Heart right ventricle (tissue), 16 donors: ENCODE data around the gene CD6. TPM values are rescaled to one million over a fixed set of nuclear protein-coding genes. Genes with fewer than 3 reads are reported as not detected.

Source experiments
- ATAC-seq, 8 donors: fragments of 200-7000 bp; cut with Tn5 transposase; one replicate each; pipeline ENCODE4 v1.9.1; 2020; ENCODE audit warnings: mild to moderate bottlenecking in 8 of 8, moderate library complexity in 8 of 8, moderate number of reproducible peaks in 1 of 8
- DNase-seq, 2 donors: peaks; one replicate each; pipeline ENCODE4 v3.0.0-alpha.2; 2020
- H3K27ac ChIP-seq, 10 donors: fragments of 200-600 bp; sonication (generic) in 2 of 10; one replicate each; pipeline versions ENCODE4 v1.5.0 to v1.8.0; 2020 to 2022; ENCODE audit warnings: mild to moderate bottlenecking in 3 of 10
- H3K27me3 ChIP-seq, 7 donors: fragments of 200-600 bp; one replicate each; pipeline ENCODE4 v1.8.0; 2021 to 2022; ENCODE audit warnings: mild to moderate bottlenecking in 2 of 7
- H3K36me3 ChIP-seq, 9 donors: fragments of 200-600 bp; sonication (generic) in 1 of 9; one replicate each; pipeline versions ENCODE4 v1.5.0 to v1.8.0; 2020 to 2022; ENCODE audit warnings: mild to moderate bottlenecking in 2 of 9
- H3K4me1 ChIP-seq, 9 donors: fragments of 200-600 bp; sonication (generic) in 1 of 9; one replicate each; pipeline versions ENCODE4 v1.5.0 to v1.8.0; 2020 to 2022; ENCODE audit warnings: mild to moderate bottlenecking in 4 of 9
- H3K4me3 ChIP-seq, 10 donors: fragments of 200-600 bp; sonication (generic) in 2 of 10; one replicate each; pipeline versions ENCODE4 v1.5.0 to v1.8.0; 2020 to 2022; ENCODE audit warnings: mild to moderate bottlenecking in 7 of 10, moderate library complexity in 2 of 10
- H3K9me3 ChIP-seq, 11 donors: fragments of 200-600 bp in 10 of 11; sonication (generic) in 2 of 11; one replicate each; pipeline versions ENCODE4 v1.5.0 to v1.8.0; 2013 to 2022; ENCODE audit warnings: mild to moderate bottlenecking in 2 of 11, control low read depth in 1 of 11, moderate library complexity in 1 of 11
- CTCF ChIP-seq, 9 donors: fragments of 200-600 bp; sonication (generic) in 2 of 9; IDR thresholded peaks; one replicate each; pipeline versions ENCODE4 v1.5.0 to v1.8.0; 2021 to 2022; ENCODE audit warnings: antibody characterized with exemption in 9 of 9, mild to moderate bottlenecking in 5 of 9, moderate library complexity in 1 of 9
- WGBS, 2 donors: extraction: QIAGEN DNeasy Blood & Tissue Kit; methylation state at CpG; one replicate each; pipeline ENCODE4 v1.1.7; 2013; ENCODE audit warnings: inconsistent platforms in 1 of 2; 5-methylcytosine and 5-hydroxymethylcytosine counted together
- intact Hi-C, 10 donors: fragments of 100-400 bp; cut with DNase I; formaldehyde crosslinking; loops; one replicate each; pipeline versions ENCODE4 v1.11.1 to v1.14.2; 2022
- polyA plus RNA-seq, 2 donors: library from polyadenylated mRNA; stranded (reverse); fragments of 200-250 nt; gene quantifications; one replicate each; pipeline ENCODE4 v1.2.3, GENCODE V29; 2013
- total RNA-seq, 10 donors: library from RNA; stranded (reverse); fragmentation: NEBNext Ultra II Directional in 3 of 10; extraction: Animal tissue kit (Norgen Biotek cat#: 25700) in 3 of 10; gene quantifications; one replicate each; pipeline versions ENCODE4 v1.2.1 to v1.2.4, GENCODE V29; 2021 to 2023
- donor health status: Arrhythmogenic right ventricular cardiomyopathy.
- donor health status: ischemic (EF 13 %, LVEDD 7.1; RV severe dilation, severe dysfunction).
- donor health status: healthy with polysubstance abuse.
- donor health status: DM: no; HTN: yes; CAD: no.
- donor health status: DM: no; HTN: no; CAD: no.
- donor health status: ischemic (EF 25% LVEDD 6.9; RV normal size, moderate dysfunction).
- donor health status: ischemic (EF 25% LVEDD 5.7; RV mildly dilated, moderate dysfunction).
- donor health status: healthy.
- donor health status: DM: yes; HTN: yes; CAD: no.
- donor health status: Ischemic cardiomyopathy.
- donor health status: ischemic (EF 35%, LVEDD 5.7; RV mildly dilated, moderate dysfunction).
- donor health status: nonischemic (EF 11% LVEDD 7.7; RV severe dilation, severe dysfunction).
- donor health status: DM: yes; HTN: yes; CAD: no.
- donor health status: PGD.
- donor health status: ischemic (EF 29% LVEDD 5.4; RV normal size, mild dysfunction).
- donor health status: nonischemic (EF 23%, LVEDD 6.1; RV moderate dilation, normal function).

CD6 gene
- total and polyA plus RNA-seq, 12 donors, result 0.07 to 4.5 (median 0.34) TPM; not detected in 1

- H3K4me1 ChIP-seq, result peaks cover 0 to 38% (median 21%) of the 10 kb centered on the region in 9 donors
- peaks cover 0 to 94% (median 7%) of the 10 kb centered on the region in 9 donors for H3K36me3 ChIP-seq
- no peak overlapping the region for H3K4me3 ChIP-seq
- 73 to 84% methylated on average over 4 of the region's 4 CpGs for WGBS, 2 donors
- TF ChIP-seq CTCF (IDR thresholded peaks at IDR 0.05), result no peak
- peak overlapping the region in 2 of 10 donors; percentile 23 to 41 for H3K27ac ChIP-seq
- no peaks in the 10 kb centered on the region for H3K9me3 ChIP-seq
- ATAC-seq, result no peak
- intact Hi-C loops, result no loop called here
- no peak for DNase-seq
- no peaks in the 10 kb centered on the region for H3K27me3 ChIP-seq
These were observed 29.3 kb upstream of the CD6 start for GRCh38 chr11:60942219-60942618.

- Histone ChIP-seq H3K27me3 (no peaks in the 10 kb centered on the region), H3K4me3 (no peak overlapping the region), H3K4me1 (peaks cover 0 to 41% (median 14%) of the 10 kb centered on the region in 9 donors), H3K36me3 (peaks cover 0 to 87% (median 7%) of the 10 kb centered on the region in 9 donors), H3K27ac (peak overlapping the region in 1 of 10 donors; percentile 41), H3K9me3 (no peaks in the 10 kb centered on the region)
- WGBS, 2 donors, result 55 to 66% methylated on average over 9 of the region's 9 CpGs
- no peak for TF ChIP-seq CTCF (IDR thresholded peaks at IDR 0.05)
- DNase-seq, result no peak
- intact Hi-C loops, result no loop called here
- ATAC-seq, result peak in 2 of 8 donors; percentile 19 to 27
These were observed 28.4 kb upstream of the CD6 start for GRCh38 chr11:60942970-60943565.

GRCh38 chr11:60944490-60945294, 26.8 kb upstream of the CD6 start:
- H3K4me1 ChIP-seq, result peaks cover 0 to 54% (median 26%) of the 10 kb centered on the region in 9 donors

More at GRCh38 chr11:60944490-60945294, 26.8 kb upstream of the CD6 start:
- DNase-seq, result no peak
- Histone ChIP-seq H3K27ac (no peak overlapping the region), H3K27me3 (no peaks in the 10 kb centered on the region), H3K4me3 (no peak overlapping the region), H3K9me3 (no peaks in the 10 kb centered on the region), H3K36me3 (peaks cover 0 to 71% (median 7%) of the 10 kb centered on the region in 9 donors)
- intact Hi-C loops, result no loop called here
- 88 to 89% methylated on average over 11 of the region's 11 CpGs for WGBS, 2 donors
- TF ChIP-seq CTCF (IDR thresholded peaks at IDR 0.05), result peak in 5 of 9 donors; percentile 5 to 38 (median 16)
- no peak for ATAC-seq
